SK-N-MC (cell line): ENCODE measurements around the gene GUCA2A.

ENCODE experiments used
- EZH2 ChIP-seq: fragments of 200-600 bp; sonication (generic); IDR thresholded peaks from one replicate; pipeline ENCODE4 v1.6.1; 2017; ENCODE audit warnings: antibody characterized with exemption
- FOXP2 ChIP-seq: optimal IDR thresholded peaks from 2 replicates; pipeline ENCODE3; 2011; ENCODE audit warnings: mild to moderate bottlenecking, moderate library complexity; ENCODE audit not compliant: insufficient read depth; ENCODE audit errors: extremely low read length, control extremely low read depth
- POLR2AphosphoS5 ChIP-seq: IDR thresholded peaks from 2 replicates; pipeline ENCODE4 v1.6.1; 2012; ENCODE audit warnings: mild to moderate bottlenecking, low read depth, low read length, borderline replicate concordance

DNA sequence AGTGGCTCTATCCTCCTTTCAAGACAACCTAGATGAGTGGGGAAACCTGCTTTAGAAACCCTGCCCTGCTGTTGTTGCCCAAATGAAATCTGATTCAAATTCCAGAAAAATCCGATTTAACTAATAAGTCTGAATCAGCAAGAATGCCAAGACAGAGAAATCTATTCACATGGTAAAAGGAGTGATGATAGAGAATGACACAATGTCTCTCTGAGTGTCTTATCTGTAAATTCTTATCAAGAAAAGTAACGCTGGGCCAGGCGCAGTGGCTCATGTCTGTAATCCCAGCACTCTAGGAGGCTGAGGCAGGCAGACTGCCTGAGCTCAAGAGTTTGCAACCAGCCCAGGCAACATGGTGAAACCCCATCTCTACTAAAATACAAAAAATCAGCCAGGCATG, 13.7 kb upstream of the GUCA2A start:
- no peak for TF ChIP-seq POLR2AphosphoS5
- TF ChIP-seq FOXP2: no peak
- TF ChIP-seq EZH2: no peak
